ENCODE results near the gene PRSS8.

DNA sequence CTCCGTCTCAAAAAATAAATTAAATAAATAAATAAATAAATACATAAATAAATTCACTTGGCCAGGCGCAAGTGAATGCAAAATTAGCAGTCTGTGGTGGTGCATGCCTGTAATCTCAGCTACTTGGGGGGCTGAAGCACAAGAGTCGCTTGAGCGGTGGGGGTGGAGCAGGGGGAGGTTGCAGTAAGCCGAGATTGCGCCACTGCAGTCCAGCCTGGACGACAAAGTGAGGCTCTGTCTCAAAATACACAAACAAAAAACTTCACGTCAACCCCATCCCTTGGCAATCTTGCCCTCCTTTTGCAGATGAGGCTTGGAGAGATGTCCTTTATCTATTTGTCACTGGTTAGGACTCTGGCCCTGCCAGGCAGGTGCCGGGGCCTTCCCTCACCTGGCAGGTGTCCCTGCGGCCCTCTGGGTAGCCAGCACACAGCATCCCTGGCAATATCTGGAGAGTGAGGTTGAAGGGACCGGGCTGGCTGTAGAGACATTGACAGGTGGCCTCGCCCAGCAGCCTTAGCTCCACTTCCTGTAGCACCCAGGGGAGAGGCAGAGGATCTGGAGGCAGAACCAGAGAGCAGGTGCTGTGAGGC, 10.0 kb upstream of the PRSS8 start:
- TF ChIP-seq CTCF (IDR thresholded peaks at IDR 0.05) (no peak), EP300 (IDR thresholded peaks at IDR 0.05; ENCODE audit: low read depth) (no peak)
